ENCODE data around the gene ZEB2.
"Not testable (repeated sequence)": the region's sequence is repeated elsewhere in the genome, so short reads cannot be mapped to it uniquely, and the experiment has no call there.

- TF ChIP-seq CTCF (IDR thresholded peaks at IDR 0.05; ENCODE audit: extremely low read depth in 1 of 2, insufficient read depth in 1 of 2, low read depth in 1 of 2, low read length in 2 of 2); POLR2A (IDR thresholded peaks at IDR 0.05; ENCODE audit: low read depth, low read length); POLR2AphosphoS5 (IDR thresholded peaks at IDR 0.05; ENCODE audit: insufficient read depth, low read depth, low read length); EZH2 (IDR thresholded peaks at IDR 0.05; ENCODE audit: borderline replicate concordance, low read depth, low read length, severe bottlenecking); MAX (IDR thresholded peaks at IDR 0.05; ENCODE audit: insufficient read depth, insufficient read length): not testable (repeated sequence)
Measured at GRCh38 chr2:144364247-144364646, 155.7 kb downstream of the ZEB2 start.

Data from endothelial cell of umbilical vein (primary cell).